GM12878 (cell line): Measurements from ENCODE around the gene PRMT3.

Experiments used
- TF ChIP-seq, protein P1 (sequence below): IDR thresholded peaks from 2 replicates; pipeline ENCODE4 v1.6.1; 2012; ENCODE audit warnings: low read length, inconsistent platforms
- TF ChIP-seq, protein P2 (sequence below): fragments of 450-650 bp; IDR thresholded peaks from 2 replicates; pipeline ENCODE4 v1.6.1; 2016; ENCODE audit warnings: mild to moderate bottlenecking

DNA sequence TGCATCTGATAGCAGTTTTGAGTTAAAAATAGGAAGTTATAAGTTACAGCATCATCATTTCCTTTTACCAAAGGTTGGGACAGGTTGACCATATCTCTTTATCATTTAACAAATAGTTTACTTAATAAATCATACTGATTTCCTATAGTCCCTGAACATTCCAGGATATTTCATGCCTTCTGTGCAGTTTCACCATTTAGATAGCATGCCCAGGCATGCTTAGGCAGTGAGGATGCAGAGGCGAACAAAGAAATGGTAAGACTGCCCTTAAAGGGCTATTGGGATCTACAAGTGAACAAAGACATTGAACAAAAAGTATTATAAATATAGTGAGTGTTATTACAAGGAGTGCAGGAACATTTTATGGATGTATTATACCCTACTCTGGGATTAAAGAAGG, 96.4 kb downstream of the PRMT3 start:
- TF ChIP-seq, protein P1, sequence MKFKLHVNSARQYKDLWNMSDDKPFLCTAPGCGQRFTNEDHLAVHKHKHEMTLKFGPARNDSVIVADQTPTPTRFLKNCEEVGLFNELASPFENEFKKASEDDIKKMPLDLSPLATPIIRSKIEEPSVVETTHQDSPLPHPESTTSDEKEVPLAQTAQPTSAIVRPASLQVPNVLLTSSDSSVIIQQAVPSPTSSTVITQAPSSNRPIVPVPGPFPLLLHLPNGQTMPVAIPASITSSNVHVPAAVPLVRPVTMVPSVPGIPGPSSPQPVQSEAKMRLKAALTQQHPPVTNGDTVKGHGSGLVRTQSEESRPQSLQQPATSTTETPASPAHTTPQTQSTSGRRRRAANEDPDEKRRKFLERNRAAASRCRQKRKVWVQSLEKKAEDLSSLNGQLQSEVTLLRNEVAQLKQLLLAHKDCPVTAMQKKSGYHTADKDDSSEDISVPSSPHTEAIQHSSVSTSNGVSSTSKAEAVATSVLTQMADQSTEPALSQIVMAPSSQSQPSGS: no peak
- TF ChIP-seq, protein P2, sequence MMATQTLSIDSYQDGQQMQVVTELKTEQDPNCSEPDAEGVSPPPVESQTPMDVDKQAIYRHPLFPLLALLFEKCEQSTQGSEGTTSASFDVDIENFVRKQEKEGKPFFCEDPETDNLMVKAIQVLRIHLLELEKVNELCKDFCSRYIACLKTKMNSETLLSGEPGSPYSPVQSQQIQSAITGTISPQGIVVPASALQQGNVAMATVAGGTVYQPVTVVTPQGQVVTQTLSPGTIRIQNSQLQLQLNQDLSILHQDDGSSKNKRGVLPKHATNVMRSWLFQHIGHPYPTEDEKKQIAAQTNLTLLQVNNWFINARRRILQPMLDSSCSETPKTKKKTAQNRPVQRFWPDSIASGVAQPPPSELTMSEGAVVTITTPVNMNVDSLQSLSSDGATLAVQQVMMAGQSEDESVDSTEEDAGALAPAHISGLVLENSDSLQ: no peak
